MM.1S (cell line): ENCODE data around the gene TNRC6A.

ENCODE experiments used
- EZH2 ChIP-seq: fragments of 300-600 bp; sonication (generic); optimal IDR thresholded peaks from 2 replicates; pipeline ENCODE3; 2017; ENCODE audit warnings: low read depth, mild to moderate bottlenecking, antibody characterized with exemption, low read length, mixed read lengths
- EZH2phosphoT487 ChIP-seq: fragments of 300-600 bp; sonication (generic); IDR thresholded peaks from 2 replicates; pipeline ENCODE4 v1.6.1; 2018; ENCODE audit warnings: antibody characterized with exemption, low read length
- TF ChIP-seq, protein P1 (sequence below): fragments of 300-600 bp; sonication (generic); IDR thresholded peaks from 2 replicates; pipeline ENCODE4 v1.5.1; 2016; ENCODE audit warnings: antibody characterized with exemption, low read length, mixed read lengths

DNA sequence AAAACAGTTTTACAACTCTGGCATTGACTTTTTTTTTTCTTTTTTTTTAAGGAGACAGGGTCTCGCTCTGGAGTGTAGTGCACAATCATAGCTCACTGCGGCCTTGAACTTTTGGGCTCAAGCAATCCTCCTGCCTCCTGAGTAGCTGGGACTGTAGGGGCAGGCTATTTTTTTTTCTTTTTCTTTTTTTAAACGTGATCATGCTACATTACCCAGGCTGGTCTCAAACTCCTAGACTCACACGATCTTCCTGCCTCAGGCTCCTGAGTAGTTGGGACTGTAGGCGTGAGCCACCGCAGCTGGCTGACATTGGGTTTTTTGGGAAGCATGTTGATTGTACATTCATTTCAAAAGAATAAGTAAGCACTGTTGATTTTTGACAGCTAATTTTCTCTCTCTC is 32.1 kb downstream of the TNRC6A start:
- TF ChIP-seq, protein P1, sequence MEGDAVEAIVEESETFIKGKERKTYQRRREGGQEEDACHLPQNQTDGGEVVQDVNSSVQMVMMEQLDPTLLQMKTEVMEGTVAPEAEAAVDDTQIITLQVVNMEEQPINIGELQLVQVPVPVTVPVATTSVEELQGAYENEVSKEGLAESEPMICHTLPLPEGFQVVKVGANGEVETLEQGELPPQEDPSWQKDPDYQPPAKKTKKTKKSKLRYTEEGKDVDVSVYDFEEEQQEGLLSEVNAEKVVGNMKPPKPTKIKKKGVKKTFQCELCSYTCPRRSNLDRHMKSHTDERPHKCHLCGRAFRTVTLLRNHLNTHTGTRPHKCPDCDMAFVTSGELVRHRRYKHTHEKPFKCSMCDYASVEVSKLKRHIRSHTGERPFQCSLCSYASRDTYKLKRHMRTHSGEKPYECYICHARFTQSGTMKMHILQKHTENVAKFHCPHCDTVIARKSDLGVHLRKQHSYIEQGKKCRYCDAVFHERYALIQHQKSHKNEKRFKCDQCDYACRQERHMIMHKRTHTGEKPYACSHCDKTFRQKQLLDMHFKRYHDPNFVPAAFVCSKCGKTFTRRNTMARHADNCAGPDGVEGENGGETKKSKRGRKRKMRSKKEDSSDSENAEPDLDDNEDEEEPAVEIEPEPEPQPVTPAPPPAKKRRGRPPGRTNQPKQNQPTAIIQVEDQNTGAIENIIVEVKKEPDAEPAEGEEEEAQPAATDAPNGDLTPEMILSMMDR, result no peak
- TF ChIP-seq EZH2phosphoT487, result no peak
- TF ChIP-seq EZH2, result no peak
